HepG2 (cell line): ENCODE measurements around the gene ARAP1. TPM values are rescaled to one million over a fixed set of nuclear protein-coding genes. Genes with fewer than 3 reads are reported as not detected.

Experiments
- ATAC-seq: fragments of 200-7000 bp; cut with Tn5 transposase; 3 replicates; pipeline ENCODE4 v1.9.1; 2020; ENCODE audit warnings: mild to moderate bottlenecking, moderate library complexity
- BruUV-seq: library from RNA; stranded (reverse); fragments of 400-500 nt; replicated peaks from 2 replicates; lab custom pipeline; 2021; lab: Mats Ljungman, UMichigan
- CTCF ChIA-PET: fragments of 300-600 bp; formaldehyde crosslinking; extraction: SDS; loops from one replicate; lab custom pipeline; 2021; ENCODE audit warnings: low total read pairs, inconsistent platforms, low intra/inter-chr PET ratio; lab: Yijun Ruan, JAX
- POLR2A ChIA-PET: fragments of 350-600 bp; sonication (Branson Sonifier 250); formaldehyde crosslinking; loops from one replicate; lab custom pipeline; 2020; ENCODE audit warnings: antibody characterized with exemption, inconsistent platforms; lab: Yijun Ruan, JAX
- DNase-seq: peaks from one replicate; pipeline ENCODE4 v3.0.0-alpha.2; 2015; ENCODE audit warnings: low spot score
- FAIRE-seq: peaks from 3 replicates; lab custom pipeline; 2011; peaks lifted over from hg19 to GRCh38; lab: Jason Lieb, UNC
- H2AFZ ChIP-seq: one replicate; pipeline ENCODE4 v1.6.1; 2011; ENCODE audit warnings: low read length, inconsistent platforms
- H3K27ac ChIP-seq: fragments of 300-600 bp; 3 replicates; pipeline ENCODE4 v1.8.0; 2011; ENCODE audit warnings: mixed run types, mild to moderate bottlenecking, mixed read lengths, low read length, inconsistent platforms; ENCODE audit not compliant: insufficient read depth; ENCODE audit errors: extremely low read length
- H3K27me3 ChIP-seq, 2 experiments: fragments of 200-600 bp in 1 of 2; 2 replicates in 1 of 2; 3 replicates in 1 of 2; pipeline versions ENCODE4 v1.6.0 to v1.8.0; 2011; ENCODE audit warnings: low read length in 2 of 2, mild to moderate bottlenecking in 2 of 2, moderate library complexity in 2 of 2, inconsistent platforms in 1 of 2; ENCODE audit not compliant: insufficient read depth in 2 of 2, control insufficient read depth in 1 of 2
- H3K36me3 ChIP-seq, 2 experiments: fragments of 200-600 bp in 1 of 2; replicated peaks in 1 of 2; 2 replicates in 1 of 2; 3 replicates in 1 of 2; pipeline versions ENCODE4 v1.5.1 to v1.8.0; 2011; ENCODE audit warnings: low read length in 2 of 2, inconsistent platforms in 1 of 2; ENCODE audit not compliant: insufficient read depth in 2 of 2, control insufficient read depth in 1 of 2
- H3K4me1 ChIP-seq: 2 replicates; pipeline ENCODE4 v1.5.1; 2012; ENCODE audit warnings: low read length, inconsistent platforms; ENCODE audit not compliant: insufficient read depth
- H3K4me2 ChIP-seq: 2 replicates; pipeline ENCODE4 v1.6.0; 2011; ENCODE audit warnings: low read depth, low read length, inconsistent platforms
- H3K4me3 ChIP-seq, 3 experiments: fragments of 200-600 bp in 1 of 3; sonication (generic), shearing (Covaris generic) in 1 of 3; replicated peaks in 1 of 3; 2 replicates each; pipeline ENCODE4 v1.5.1; 2011 to 2016; ENCODE audit warnings: low read length in 3 of 3, inconsistent platforms in 2 of 3, low read depth in 2 of 3, mild to moderate bottlenecking in 2 of 3, control low read depth in 1 of 3, mixed read lengths in 1 of 3; ENCODE audit not compliant: insufficient read depth in 1 of 3
- H3K79me2 ChIP-seq: one replicate; pipeline ENCODE4 v1.6.1; 2011; ENCODE audit warnings: low read length, inconsistent platforms; ENCODE audit not compliant: insufficient read depth
- H3K9ac ChIP-seq: 2 replicates; pipeline ENCODE4 v1.6.0; 2011; ENCODE audit warnings: mild to moderate bottlenecking, low read depth, low read length, inconsistent platforms; ENCODE audit not compliant: insufficient read depth
- H3K9me3 ChIP-seq: 2 replicates; pipeline ENCODE4 v1.5.1; 2012; ENCODE audit warnings: mild to moderate bottlenecking, low read length
- H4K20me1 ChIP-seq: 2 replicates; pipeline ENCODE4 v1.6.0; 2011; ENCODE audit warnings: inconsistent platforms, mild to moderate bottlenecking, low read length, moderate library complexity; ENCODE audit not compliant: insufficient read depth
- CREB1 ChIP-seq, 2 experiments: fragments of 450-650 bp in 1 of 2; IDR thresholded peaks; 2 replicates each; pipeline ENCODE4 v1.6.1; 2016 to 2017; ENCODE audit warnings: control low read depth in 1 of 2, mild to moderate bottlenecking in 1 of 2, missing compliant biosample characterization in 1 of 2, missing genetic modification characterization in 1 of 2
- EZH2 ChIP-seq: conservative IDR thresholded peaks from 2 replicates; pipeline ENCODE4 v1.6.1; 2012; ENCODE audit warnings: mild to moderate bottlenecking, low read depth, low read length, moderate library complexity
- GPN1 ChIP-seq: sonication (generic); formaldehyde crosslinking; IDR thresholded peaks from 2 replicates; pipeline ENCODE4 v1.5.1; 2020; ENCODE audit warnings: missing genetic modification reagents, borderline replicate concordance
- HCFC1 ChIP-seq: fragments of 150-350 bp; IDR thresholded peaks from 2 replicates; pipeline ENCODE4 v1.6.1; 2014; ENCODE audit warnings: low read depth, low read length
- ZNF253 ChIP-seq: sonication (generic); formaldehyde crosslinking; IDR thresholded peaks from 2 replicates; pipeline ENCODE4 v1.8.0; 2022; ENCODE audit warnings: mild to moderate bottlenecking, missing genetic modification reagents, borderline replicate concordance
- WGBS: methylation state at CpG from one replicate; pipeline ENCODE4 v1.1.6; 2017; ENCODE audit warnings: low lambda C conversion rate; 5-methylcytosine and 5-hydroxymethylcytosine counted together
- in situ Hi-C: cut with HindIII; loops from 2 replicates; pipeline ENCODE4 v1.10.0; 2017; ENCODE audit warnings: low pct_unique_long_range_greater_than_20kb; ENCODE audit not compliant: extremely low pct_ligation_motif_present
- intact Hi-C: fragments of 100-400 bp; cut with micrococcal nuclease; formaldehyde crosslinking; loops from one replicate; pipeline ENCODE4 v1.10.0; 2022; ENCODE audit not compliant: unreplicated experiment
- polyA plus RNA-seq, 8 experiments: library from polyadenylated mRNA; depleted of rRNA in 3 of 8; stranded (reverse) in 7 of 8; unstranded in 1 of 8; fragments of >200 nt; fragmentation: Illumina TruSeq in 4 of 8; extraction: Trizol in 4 of 8; gene quantifications; 2 replicates each; pipeline versions ENCODE4 v1.2.1 to v1.2.3, GENCODE V29; 2011 to 2016; ENCODE audit warnings: low read depth in 4 of 8, missing spikeins in 1 of 8, mixed read lengths in 1 of 8; ENCODE audit not compliant: insufficient read depth in 1 of 8
- total RNA-seq, 5 experiments: library from RNA; depleted of rRNA; stranded (reverse); fragments of >200 nt; fragmentation: Illumina TruSeq; extraction: Trizol; gene quantifications; 2 replicates each; pipeline ENCODE4 v1.2.3, GENCODE V29; 2016; ENCODE audit warnings: low read depth in 1 of 5
- TF ChIP-seq, protein P1 (sequence below), 2 experiments: sonication (generic) in 1 of 2; formaldehyde crosslinking in 1 of 2; IDR thresholded peaks; 2 replicates each; pipeline versions ENCODE4 v1.4.0 to v1.6.1; 2016 to 2020; ENCODE audit warnings: borderline replicate concordance in 1 of 2, low read depth in 1 of 2, mild to moderate bottlenecking in 1 of 2, missing genetic modification reagents in 1 of 2

The ARAP1 gene
- total and polyA plus RNA-seq, 2 of the 13 experiments (the other 11 are each of a cell fraction or from before 2014, with no cell fraction given), result 43.2 to 55.5 TPM

DNA sequence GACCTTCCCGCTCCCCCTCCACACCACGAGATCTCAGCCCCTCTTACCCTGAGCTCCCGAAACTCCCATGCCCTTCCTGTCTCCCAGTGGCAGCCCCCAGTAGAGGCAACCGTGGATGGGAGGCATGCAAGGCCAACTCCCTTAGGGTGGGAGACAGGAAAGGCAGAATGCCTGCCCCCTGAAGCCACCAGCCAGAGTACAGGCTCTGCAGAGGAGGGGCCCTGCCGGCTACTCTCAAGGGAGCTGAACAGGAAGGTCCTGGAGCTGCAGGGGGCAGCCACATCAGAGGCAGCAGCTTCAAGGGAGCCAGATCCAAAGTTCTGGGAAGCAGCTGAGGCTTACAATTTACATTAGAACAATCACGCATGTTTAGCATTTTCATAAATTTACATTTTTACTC, 116.3 kb downstream of the ARAP1 start:
- in situ Hi-C loops, result no loop called here
- Histone ChIP-seq H2AFZ (no peak overlapping the region), H3K27me3 (peaks cover 28 to 94% of the 10 kb centered on the region in 2 experiments), H3K4me2 (no peak overlapping the region), H3K36me3 (no peaks in the 10 kb centered on the region), H3K79me2 (no peaks in the 10 kb centered on the region), H3K4me1 (no peaks in the 10 kb centered on the region), H3K9ac (no peak overlapping the region), H3K27ac (no peak overlapping the region), H3K4me3 (no peak overlapping the region), H4K20me1 (no peaks in the 10 kb centered on the region), H3K9me3 (no peaks in the 10 kb centered on the region)
- TF ChIP-seq GPN1 (CRISPR knock-in tag) (no peak), ZNF253 (CRISPR knock-in tag) (no peak), HCFC1 (no peak), EZH2 (peak; percentile 2; the same call in 1 of the 2 replicates), CREB1 (IDR thresholded peaks at IDR 0.05) (no peak), CREB1 (CRISPR knock-in tag; IDR thresholded peaks at IDR 0.05) (no peak)
- TF ChIP-seq, protein P1, sequence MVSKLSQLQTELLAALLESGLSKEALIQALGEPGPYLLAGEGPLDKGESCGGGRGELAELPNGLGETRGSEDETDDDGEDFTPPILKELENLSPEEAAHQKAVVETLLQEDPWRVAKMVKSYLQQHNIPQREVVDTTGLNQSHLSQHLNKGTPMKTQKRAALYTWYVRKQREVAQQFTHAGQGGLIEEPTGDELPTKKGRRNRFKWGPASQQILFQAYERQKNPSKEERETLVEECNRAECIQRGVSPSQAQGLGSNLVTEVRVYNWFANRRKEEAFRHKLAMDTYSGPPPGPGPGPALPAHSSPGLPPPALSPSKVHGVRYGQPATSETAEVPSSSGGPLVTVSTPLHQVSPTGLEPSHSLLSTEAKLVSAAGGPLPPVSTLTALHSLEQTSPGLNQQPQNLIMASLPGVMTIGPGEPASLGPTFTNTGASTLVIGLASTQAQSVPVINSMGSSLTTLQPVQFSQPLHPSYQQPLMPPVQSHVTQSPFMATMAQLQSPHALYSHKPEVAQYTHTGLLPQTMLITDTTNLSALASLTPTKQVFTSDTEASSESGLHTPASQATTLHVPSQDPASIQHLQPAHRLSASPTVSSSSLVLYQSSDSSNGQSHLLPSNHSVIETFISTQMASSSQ (IDR thresholded peaks at IDR 0.05; ENCODE audit: low read depth), result no peak
- TF ChIP-seq, protein P1 (CRISPR knock-in tag; IDR thresholded peaks at IDR 0.05; ENCODE audit: borderline replicate concordance), result no peak
- FAIRE-seq (no peak), ATAC-seq (no peak), DNase-seq (no peak)
- CTCF ChIA-PET, result no interaction called here
- BruUV-seq, result no TSS peak
- WGBS, result 23% methylated on average over 6 of the region's 6 CpGs
- POLR2A ChIA-PET, result no interaction called here
- intact Hi-C loops, result no loop called here
